GM21381 (cell line): ENCODE data around the gene PRKCE.

ENCODE experiments used
- ATAC-seq: cut with Tn5 transposase; IDR thresholded peaks from one replicate; pipeline ENCODE4 v1.9.1; 2021; ENCODE audit warnings: mild to moderate bottlenecking, moderate library complexity; ENCODE audit not compliant: unreplicated experiment

The PRKCE gene

GRCh38 chr2:45979065-45979464 is 327.6 kb downstream of the PRKCE start:
- ATAC-seq: no peak

DNA sequence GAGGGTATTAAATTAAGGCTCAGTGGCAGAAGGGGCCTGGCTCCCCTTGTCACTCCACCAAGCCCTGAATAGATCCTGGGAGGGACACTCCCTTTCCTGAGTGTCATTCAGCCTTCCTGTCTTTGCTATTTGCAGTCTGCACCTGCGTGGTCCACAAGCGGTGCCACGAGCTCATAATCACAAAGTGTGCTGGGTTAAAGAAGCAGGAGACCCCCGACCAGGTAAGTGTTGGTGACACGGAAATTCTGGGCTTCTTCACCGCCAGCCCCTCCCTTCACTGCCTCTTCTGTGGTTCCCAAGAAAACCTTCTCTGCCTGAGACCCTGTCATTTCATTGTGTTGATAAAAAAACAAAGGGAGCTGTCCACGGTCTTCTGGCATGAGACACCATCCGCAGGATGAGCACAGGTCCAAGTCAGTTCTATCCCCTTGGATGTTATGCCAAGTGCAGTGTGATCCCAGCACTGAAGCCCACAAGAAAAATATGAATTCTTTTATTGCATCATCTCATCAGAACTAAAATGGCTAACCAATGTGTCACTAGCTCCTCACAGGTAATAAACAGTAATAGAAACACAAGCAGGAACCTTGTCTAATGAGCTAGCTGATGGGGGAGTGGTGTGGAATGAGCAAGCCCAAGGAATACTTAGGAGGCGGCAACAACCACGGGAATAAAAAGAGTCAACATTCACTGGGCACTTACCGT is 328.8 kb downstream of the PRKCE start:
- no peak for ATAC-seq

- no peak for ATAC-seq
Measured at GRCh38 chr2:45981384-45981930, 330.0 kb downstream of the PRKCE start.

GRCh38 chr2:45982096-45982495 is 330.6 kb downstream of the PRKCE start:
- no peak for ATAC-seq

DNA sequence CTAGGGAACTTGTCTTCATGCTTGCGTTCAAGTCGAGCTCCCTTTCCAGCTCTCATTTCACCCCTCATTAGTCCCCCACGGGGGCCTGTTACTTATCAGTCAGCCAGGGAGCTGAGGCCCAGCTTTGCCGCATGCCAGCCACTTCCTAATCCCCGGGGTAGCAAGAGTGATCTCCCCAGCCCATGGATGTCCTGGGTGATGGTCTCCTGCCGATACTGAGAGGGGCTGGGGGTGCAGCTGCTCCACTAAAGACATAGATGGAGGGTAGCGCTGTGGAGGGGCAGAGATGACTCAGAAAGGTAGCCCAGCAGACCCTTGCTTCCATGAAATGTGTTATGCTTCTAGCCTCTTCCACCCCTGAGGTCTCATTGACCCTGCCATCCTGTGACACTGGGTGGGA is 331.7 kb downstream of the PRKCE start:
- no peak for ATAC-seq

GRCh38 chr2:45984366-45984765 is 332.9 kb downstream of the PRKCE start:
- no peak for ATAC-seq

- no peak for ATAC-seq
Measured at GRCh38 chr2:45984896-45985473, 333.5 kb downstream of the PRKCE start.

DNA sequence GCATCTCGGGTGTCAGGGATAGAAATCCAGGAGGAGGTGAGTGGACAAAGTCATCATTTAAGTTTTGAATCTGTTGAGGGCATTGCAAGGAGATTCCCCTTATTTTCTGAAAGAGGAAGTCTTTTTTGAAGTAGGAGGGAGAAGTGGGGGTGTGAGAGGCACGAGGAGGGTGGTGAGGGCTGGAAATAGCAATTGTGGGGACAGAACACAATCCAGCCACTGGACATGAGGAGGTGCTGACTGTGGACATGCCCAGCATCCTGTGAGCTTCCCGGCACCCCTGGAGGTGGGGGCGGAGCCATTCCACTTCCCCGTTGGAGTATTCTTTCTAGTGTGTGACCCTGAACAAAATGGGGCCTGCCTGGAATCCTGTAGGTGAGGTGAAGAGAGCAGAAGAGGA is 335.0 kb downstream of the PRKCE start:
- no peak for ATAC-seq

GRCh38 chr2:45987856-45988255 is 336.4 kb downstream of the PRKCE start:
- ATAC-seq: no peak

DNA sequence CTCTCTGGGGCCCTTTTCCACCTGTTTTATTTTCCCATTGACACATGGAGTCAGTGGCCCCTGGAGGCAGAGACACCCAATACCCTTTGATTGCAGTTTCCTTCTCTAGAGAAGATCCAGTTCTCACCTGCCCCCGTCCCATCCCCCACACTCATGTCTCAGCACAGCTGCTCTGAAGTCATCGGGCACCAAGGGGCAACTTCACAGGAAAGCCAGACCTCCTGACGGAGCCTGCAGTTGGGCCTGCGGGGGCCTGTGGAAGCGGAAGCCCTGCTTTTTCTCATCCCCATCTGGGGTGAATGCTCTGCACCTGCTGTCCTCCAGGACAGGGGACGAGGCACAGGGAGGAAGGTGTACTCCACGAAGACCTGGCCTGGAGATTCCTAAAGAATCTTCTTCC is 337.4 kb downstream of the PRKCE start:
- no peak for ATAC-seq

- no peak for ATAC-seq
Measured at GRCh38 chr2:45990131-45990530, 338.7 kb downstream of the PRKCE start.

DNA sequence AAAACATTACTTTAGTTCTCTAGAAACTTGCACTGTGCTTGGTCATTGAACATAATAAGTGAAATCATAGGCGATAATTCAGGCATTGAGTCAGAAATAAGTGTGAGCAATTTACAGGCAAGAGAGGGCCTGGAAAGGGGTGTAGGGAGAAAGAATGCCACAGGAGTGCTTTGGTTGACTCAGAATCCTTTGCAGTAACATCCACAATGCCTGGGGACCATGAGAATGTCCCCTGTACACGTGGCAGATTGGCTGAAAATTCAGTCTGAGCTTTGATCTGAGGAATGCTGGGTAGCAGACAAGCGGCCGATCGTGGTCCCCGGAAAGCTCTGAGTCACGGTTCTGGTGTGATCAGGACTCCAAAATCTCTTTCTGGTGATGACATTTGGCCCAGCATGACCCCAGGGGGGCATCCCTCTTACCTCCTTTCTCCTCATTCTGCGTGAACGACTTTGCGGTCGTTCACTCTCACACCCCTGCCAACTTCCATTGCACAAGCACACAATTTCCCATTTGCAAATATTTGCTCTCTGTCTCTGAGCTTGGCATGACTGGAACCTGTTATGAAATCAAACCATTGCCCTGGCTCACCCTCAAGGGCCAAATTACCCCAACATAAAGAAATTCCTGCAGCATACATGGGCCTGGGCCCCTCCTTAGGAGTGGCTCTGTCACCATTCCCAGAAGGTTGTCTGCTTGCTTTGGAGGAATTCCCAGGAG is 340.7 kb downstream of the PRKCE start:
- no peak for ATAC-seq

DNA sequence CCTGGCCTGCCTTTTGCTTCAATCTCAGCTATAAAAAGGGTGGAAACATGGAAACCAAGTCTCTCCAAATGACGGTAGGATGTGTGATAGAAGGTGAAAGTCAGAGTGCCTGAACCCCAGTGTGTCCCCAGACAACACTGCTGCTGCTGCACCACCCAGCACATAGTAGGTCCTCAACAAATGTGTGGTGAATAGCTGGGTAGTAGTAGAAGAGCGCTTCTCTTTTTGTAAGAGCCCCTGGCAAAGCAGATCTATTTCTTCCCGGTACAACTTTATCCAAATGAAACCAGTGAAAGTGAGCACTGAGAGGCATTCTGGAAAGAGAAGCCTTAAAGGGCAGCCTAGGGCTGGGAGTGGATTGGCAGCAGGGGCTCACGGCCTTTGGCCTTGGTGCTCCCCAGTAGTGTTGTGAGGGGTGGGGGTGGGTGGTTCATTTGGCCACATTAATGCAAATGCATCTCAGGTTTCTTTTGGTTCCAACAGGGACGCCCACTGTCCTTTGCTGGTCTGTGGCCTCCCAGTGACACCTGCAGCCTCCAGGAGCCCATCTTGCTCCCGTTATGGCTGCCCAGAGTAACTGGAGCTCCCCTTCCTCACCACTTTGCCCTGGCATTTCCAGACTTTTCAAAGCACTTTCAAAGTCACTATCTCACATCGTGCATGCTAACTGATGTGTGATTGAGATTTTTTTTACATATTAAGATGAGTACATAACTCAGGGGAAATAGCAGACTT is 341.4 kb downstream of the PRKCE start:
- ATAC-seq: no peak

DNA sequence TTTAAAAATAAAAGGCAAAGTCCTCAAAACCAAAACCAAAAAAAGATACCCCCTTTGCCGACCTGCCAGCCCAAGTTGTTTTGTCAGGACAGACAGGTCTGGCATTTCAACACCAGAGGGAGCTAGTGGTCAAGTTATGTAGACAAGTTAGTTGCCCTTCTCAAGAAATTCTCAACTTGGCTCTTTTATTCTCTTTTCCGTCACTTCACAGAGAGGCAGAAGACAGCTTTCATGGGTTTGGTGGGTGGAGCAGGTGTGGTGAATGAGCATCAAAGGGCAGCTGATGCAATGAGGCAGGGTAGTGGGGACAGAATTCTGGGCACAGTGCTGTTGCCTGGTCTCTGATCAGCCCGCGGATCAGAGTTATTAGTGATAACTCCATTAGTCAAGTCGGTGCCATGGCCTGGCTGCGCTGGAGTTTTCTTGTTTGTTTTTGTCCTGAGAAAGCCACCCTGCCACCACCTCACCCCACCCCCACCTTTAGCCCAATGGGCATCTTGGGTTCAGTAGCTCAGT is 342.1 kb downstream of the PRKCE start:
- ATAC-seq: no peak

DNA sequence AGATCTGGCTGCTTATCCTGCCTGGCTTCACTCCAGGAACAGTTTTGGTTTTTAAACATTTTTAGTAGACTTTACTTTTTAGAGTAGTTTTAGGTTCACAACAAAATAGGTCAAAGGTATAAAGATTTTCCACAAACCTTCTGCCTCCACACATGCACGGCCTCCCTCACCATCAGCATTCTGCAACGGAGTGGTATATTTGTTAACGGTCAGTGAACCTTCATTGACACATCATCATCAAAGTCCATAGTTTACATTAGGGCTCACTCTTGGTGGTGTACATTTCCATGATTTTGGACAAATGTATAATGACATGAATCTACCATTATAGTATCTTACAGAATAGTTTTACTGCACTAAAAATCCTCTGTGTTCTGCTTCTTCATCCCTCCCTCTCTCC is 342.6 kb downstream of the PRKCE start:
- no peak for ATAC-seq

DNA sequence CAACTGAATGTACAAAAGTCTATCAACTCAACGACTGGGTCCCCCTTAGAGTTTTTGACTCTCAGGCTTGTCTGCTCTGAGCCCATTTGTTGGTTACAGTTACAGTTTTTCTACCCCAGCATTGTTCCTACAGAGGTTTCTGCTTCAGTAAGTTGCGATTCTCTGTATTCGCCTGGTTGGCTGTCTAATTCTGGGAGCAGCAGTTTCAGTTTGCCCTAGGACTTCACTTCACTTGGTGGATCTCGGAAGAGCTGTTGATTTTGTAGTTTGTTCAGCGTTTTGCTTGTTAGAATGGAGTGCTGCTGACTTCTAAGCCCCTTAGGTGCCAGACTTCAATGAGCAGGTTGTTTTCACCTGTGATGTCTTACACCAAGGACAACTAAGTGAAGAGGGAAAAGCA is 349.2 kb downstream of the PRKCE start:
- no peak for ATAC-seq

- ATAC-seq: no peak
Measured at GRCh38 chr2:46001290-46001689, 349.8 kb downstream of the PRKCE start.

DNA sequence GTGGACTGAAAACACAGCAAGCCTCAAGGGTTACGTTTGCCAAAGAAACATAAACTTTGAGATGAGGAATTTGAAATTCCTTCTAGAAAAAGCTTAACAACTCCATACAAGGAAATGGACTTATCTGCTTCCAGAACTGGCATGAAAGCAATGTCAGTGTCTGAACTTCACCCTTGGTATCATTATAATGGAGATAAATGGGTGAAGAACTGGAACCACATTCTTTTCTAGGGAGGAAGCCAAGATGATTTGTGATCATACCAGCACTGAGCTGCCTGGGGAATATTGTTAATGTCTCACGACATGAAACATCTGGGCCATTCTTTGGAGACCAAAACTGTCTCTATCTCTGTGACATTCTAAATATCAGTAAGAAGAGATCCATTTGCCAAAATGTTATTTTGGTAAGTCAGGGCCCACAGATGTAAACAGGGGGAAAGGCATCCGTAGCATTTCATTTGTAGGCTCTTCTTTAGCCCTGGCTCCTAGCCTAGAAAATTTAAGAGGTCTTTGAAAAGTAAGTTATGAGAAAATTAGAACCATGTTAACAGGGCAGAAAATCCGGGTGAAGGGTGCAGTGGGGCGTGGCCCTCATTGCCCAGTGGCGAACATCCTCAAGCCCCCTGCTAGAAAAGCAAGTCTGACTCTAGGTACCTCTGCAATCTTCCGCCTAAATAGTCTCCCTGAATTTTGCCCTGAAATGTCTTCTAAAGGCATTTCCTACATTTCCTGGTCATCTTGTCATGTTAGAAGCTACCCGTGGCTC is 350.4 kb downstream of the PRKCE start:
- no peak for ATAC-seq

- ATAC-seq: no peak
Measured at GRCh38 chr2:46002507-46002883, 351.0 kb downstream of the PRKCE start.

- ATAC-seq: no peak
Measured at GRCh38 chr2:46002947-46003346, 351.5 kb downstream of the PRKCE start.
